Measurements from ENCODE around the gene MORC3.

DNA sequence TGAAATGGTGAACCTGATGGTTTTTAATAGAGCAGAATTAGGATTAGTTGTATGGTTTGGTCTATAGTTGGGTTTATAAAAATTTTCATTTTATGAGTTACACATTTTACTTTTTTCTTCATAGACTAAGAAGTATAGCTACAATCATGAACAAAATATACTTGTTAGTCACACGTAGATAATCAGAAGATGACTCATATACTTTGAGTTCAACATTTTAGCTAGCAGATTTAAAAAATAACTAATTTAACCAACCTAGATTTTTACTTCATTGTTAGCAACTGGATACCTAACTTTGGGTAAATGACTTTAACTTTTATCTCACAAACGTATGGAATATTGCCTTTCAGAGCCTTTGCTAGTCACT lies 27.9 kb downstream of the MORC3 start:
- TF ChIP-seq SUZ12 (IDR thresholded peaks at IDR 0.05; ENCODE audit: extremely low read depth, insufficient read depth, insufficient read length), result no peak
- TF ChIP-seq YY1 (IDR thresholded peaks at IDR 0.05; ENCODE audit: insufficient read depth, insufficient read length), result no peak
- TF ChIP-seq ZNF274 (IDR thresholded peaks at IDR 0.05; ENCODE audit: low read depth, low read length), result no peak
